ENCODE measurements around the gene KCNS3. TPM values are rescaled to one million over a fixed set of nuclear protein-coding genes. Genes with fewer than 3 reads are reported as not detected.

The KCNS3 gene
- total RNA-seq, 4 donors from 2014 or later = 2.2 to 5.9 (median 4.6) TPM

DNA sequence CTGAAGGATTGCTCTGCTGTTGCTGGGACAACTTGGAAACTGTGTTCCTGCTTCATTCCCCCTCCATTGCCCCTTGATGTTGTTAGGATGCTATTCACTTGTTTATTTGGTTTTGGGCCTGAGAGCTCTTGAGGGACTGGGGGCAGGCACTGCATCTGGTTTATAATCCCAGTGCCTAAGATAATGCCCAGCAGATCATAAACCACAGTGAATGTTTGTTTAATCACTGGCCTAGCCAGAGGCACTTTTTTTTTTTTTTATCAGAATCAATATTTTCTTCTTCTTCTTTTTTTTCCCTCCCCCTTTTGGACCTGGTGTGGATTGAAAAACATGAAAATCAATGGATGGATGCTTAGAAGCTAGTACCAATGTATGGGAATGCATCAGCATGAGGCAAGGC, 38.1 kb downstream of the KCNS3 start:
- TF ChIP-seq, protein P1, sequence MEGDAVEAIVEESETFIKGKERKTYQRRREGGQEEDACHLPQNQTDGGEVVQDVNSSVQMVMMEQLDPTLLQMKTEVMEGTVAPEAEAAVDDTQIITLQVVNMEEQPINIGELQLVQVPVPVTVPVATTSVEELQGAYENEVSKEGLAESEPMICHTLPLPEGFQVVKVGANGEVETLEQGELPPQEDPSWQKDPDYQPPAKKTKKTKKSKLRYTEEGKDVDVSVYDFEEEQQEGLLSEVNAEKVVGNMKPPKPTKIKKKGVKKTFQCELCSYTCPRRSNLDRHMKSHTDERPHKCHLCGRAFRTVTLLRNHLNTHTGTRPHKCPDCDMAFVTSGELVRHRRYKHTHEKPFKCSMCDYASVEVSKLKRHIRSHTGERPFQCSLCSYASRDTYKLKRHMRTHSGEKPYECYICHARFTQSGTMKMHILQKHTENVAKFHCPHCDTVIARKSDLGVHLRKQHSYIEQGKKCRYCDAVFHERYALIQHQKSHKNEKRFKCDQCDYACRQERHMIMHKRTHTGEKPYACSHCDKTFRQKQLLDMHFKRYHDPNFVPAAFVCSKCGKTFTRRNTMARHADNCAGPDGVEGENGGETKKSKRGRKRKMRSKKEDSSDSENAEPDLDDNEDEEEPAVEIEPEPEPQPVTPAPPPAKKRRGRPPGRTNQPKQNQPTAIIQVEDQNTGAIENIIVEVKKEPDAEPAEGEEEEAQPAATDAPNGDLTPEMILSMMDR (IDR thresholded peaks at IDR 0.05; ENCODE audit: low read depth) = no peak

DNA sequence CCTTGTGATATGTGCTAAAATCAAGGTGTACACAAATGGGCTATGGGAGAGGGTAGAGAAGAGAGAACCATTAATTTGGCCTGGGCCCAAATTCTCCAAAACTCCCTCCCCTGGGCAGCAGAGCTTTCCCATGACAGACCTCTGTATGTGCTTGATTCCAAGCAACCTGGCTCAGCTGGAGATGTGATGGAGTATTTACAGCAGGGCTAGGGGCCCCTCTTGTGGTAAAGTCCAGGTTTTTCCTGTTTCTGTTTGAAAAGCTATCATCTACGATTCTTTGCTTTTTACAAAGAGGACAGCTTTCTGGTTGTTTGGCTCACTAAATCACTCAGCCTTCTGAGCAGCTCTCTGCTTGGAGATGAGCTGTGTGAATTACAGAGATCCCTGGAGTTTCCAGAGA, 40.3 kb downstream of the KCNS3 start:
- TF ChIP-seq, protein P1 (IDR thresholded peaks at IDR 0.05; ENCODE audit: low read depth) = no peak

DNA sequence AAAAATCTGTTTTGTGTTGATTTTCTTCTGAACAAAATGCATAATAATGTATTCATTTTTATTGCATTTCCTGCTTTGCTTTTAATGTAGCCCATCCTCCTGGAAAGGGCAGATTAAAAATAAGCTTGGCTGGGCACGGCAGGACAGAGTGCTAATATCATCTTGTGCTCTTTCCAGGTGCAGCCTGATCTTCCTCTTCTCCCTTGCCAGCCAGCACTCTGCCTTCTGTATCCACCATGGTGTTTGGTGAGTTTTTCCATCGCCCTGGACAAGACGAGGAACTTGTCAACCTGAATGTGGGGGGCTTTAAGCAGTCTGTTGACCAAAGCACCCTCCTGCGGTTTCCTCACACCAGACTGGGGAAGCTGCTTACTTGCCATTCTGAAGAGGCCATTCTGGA, 52.3 kb downstream of the KCNS3 start:
- TF ChIP-seq, protein P1 (IDR thresholded peaks at IDR 0.05; ENCODE audit: low read depth) = no peak

DNA sequence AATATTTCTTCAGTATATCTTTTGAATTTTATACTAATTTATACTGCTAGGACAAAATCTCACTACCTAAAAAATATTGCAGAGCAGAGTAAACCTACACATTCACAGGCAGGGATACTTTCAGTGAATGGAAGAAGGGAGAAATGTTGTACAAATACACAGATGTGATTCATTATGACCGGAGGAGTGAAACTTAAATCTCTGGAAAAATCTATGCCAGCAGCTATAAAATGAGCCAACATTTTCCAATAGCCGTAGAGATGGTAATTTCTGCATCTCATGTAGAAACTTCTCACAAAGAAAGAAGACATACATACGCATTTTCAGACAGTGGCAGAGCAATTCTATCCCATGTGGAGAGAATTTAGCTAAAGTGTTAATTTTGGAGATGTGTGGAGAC, 54.8 kb downstream of the KCNS3 start:
- TF ChIP-seq, protein P1 (IDR thresholded peaks at IDR 0.05; ENCODE audit: low read depth) = no peak

DNA sequence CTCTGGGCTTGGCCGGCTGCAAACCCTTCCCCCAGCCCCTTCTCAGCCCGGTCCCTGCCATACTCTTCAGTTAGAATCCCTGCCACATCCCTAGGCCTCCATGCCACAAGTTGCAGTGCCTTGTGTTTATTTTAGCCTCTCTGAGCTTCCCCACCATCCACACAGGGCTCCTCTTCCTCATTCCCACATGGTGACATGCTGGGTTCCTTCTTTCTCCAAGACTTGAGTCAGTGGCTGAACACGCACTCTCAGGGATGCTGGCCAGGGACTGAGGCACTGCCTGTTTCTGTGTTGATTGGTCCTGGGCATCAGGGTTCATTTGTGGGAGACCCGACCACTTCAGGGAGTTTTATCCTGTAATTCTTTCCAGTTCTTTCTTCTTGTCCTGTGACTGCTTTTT, 56.3 kb downstream of the KCNS3 start:
- TF ChIP-seq, protein P1 (IDR thresholded peaks at IDR 0.05; ENCODE audit: low read depth) = no peak

DNA sequence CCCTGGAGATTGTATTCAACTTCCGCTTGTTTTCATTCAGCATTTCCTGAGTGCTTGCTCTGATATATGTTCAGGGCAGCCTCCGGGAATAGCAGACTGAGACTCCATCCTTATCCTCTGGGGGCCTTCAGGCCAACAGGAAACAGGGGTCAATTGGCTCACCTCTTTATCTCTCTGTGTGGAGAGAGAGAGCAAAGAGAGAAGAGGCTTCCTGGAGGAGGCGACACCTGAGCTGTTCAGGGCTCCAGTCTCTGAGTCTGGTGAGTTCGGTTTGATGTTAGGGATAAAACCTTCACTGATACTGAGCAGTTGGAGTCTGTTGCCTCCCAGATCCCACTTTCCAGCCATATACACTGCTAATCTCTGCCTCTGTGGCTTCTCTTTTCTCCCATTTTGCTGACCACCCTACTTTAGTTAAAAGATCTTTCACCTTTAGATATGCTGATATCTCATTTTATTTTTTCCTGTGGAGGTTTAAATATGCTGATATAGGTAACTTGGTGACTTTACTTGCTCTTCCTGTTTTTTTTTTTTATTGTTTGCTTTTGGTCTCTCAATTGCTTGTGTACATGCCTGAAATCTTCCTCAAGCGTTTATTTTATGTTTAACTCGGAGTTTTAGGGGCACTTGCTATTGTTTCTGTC, 56.9 kb downstream of the KCNS3 start:
- TF ChIP-seq, protein P1 (IDR thresholded peaks at IDR 0.05; ENCODE audit: low read depth) = no peak

DNA sequence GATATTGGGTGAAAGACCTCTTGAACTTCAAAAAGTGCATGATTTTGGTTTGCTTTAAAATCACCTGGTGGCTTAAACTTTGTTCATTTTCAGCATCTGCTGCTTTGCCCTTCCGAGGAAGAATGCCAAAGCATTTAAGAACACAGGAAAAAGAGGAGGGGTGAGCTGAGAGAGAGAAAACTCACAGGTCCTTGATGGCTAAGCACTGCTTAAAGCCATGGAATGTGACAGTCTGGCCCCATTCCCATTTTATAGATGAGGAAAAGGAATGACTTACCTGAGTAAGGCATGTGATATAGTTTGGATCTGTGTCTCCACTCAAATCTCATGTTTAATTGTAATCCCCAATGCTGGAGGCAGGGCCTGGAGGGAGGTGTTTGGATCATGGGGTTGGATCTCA, 58.1 kb downstream of the KCNS3 start:
- TF ChIP-seq, protein P1 (IDR thresholded peaks at IDR 0.05; ENCODE audit: low read depth) = no peak

Measured in subcutaneous adipose tissue (tissue), 4 donors.